Breast epithelium (tissue), 4 donors: ENCODE results near the gene GDPD5. TPM values are rescaled to one million over a fixed set of nuclear protein-coding genes. Genes with fewer than 3 reads are reported as not detected.

Experiments
- DNase-seq, 2 donors: peaks; one replicate each; pipeline ENCODE4 v3.0.0-alpha.2; 2019; ENCODE audit warnings: low spot score in 2 of 2
- H3K27ac ChIP-seq, 2 donors: fragments of 200-600 bp; sonication (generic) in 1 of 2; one replicate each; pipeline ENCODE4 v1.5.1; 2016 to 2019; ENCODE audit warnings: mild to moderate bottlenecking in 1 of 2
- H3K27me3 ChIP-seq, 2 donors: fragments of 200-600 bp; sonication (generic) in 1 of 2; one replicate each; pipeline versions ENCODE4 v1.5.1 to v1.6.0; 2017 to 2019; ENCODE audit warnings: control low read depth in 1 of 2, mild to moderate bottlenecking in 1 of 2
- H3K36me3 ChIP-seq: fragments of 200-600 bp; one replicate; pipeline ENCODE4 v1.5.1; 2019
- H3K4me1 ChIP-seq, 2 donors: fragments of 200-600 bp; sonication (generic); one replicate each; pipeline ENCODE4 v1.5.1; 2016 to 2019; ENCODE audit warnings: control low read depth in 1 of 2
- H3K4me3 ChIP-seq, 3 donors: fragments of 200-600 bp; sonication (generic); 1 replicate in 2 of 3; 2 replicates in 1 of 3; pipeline ENCODE4 v1.5.1; 2016 to 2019; ENCODE audit warnings: mild to moderate bottlenecking in 3 of 3, moderate library complexity in 2 of 3
- H3K9me3 ChIP-seq, 2 donors: fragments of 200-600 bp; sonication (generic) in 1 of 2; one replicate each; pipeline ENCODE4 v1.5.1; 2016 to 2019; ENCODE audit warnings: control low read depth in 1 of 2
- POLR2A ChIP-seq: fragments of 450-650 bp; IDR thresholded peaks from one replicate; pipeline ENCODE4 v1.6.1; 2016; ENCODE audit warnings: antibody characterized with exemption, mild to moderate bottlenecking, moderate library complexity
- POLR2AphosphoS5 ChIP-seq, 3 donors: sonication (generic); formaldehyde crosslinking; IDR thresholded peaks; one replicate each; pipeline ENCODE4 v1.6.1; 2017; ENCODE audit warnings: antibody characterized with exemption in 3 of 3
- intact Hi-C: fragments of 100-400 bp; cut with DNase I; formaldehyde crosslinking; loops from one replicate; pipeline ENCODE4 v1.15.1; 2023; ENCODE audit warnings: low total_unique reads
- total RNA-seq, 3 donors: library from RNA; depleted of rRNA; stranded (reverse); fragments of >200 nt; gene quantifications; one replicate each; pipeline ENCODE4 v1.1.0, GENCODE V29; 2016
- TF ChIP-seq, protein P1 (sequence below), 3 donors: fragments of 450-650 bp; IDR thresholded peaks; one replicate each; pipeline ENCODE4 v1.5.1; 2016 to 2017; ENCODE audit warnings: antibody characterized with exemption in 3 of 3, mild to moderate bottlenecking in 3 of 3, moderate library complexity in 3 of 3

Gene GDPD5
- total RNA-seq, 3 donors from 2014 or later: 10.5 to 25.9 (median 14.8) TPM

DNA sequence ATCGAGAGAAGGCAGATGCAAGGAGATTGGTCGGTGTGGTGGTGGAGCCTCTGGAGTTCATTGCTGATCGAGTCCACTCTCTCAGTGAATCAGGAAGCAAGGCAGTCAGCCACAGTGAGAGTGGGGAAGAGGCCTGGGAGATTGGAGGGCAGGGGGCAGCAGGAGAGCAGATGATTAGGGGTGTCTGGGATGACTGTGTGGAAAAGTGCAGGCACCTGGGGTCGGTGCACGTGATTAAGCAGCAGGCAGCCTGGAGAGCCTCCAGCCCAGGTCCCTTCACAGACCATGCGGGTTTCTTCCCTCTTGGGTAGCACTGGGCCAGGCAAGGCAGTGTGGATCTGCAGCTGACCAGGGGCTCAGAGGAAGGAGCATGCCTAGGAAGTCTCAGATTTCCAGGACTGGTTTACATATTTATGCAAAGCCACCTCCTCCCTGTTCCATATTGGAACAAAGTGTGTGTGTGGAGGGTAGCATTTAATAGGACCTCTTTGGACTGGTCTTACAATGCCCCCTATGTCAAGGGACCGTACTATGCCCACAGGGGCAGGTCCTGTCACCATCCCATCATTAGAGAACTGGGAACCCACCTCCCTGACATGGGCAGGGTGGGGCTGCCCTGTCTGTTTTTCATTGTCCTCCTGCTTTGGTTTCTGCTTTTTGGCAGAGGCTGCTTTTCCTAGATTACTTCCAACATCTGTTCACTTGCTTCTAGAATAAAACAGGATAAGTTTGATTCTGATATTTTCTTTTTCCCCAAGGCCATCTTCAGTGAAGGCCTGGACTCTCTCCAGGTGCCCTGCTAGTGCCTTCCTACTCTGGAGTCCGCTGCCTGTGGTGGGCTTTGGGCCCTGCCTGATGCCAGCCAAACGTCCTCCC lies 14.0 kb upstream of the GDPD5 start:
- intact Hi-C loops: no loop called here
- no peaks in the 10 kb centered on the region for H3K27me3 ChIP-seq
- no peak overlapping the region for H3K27ac ChIP-seq
- no peak overlapping the region for H3K4me3 ChIP-seq
- no peaks in the 10 kb centered on the region for H3K4me1 ChIP-seq
- no peaks in the 10 kb centered on the region for H3K36me3 ChIP-seq
- no peak for DNase-seq
- TF ChIP-seq POLR2A (no peak), POLR2AphosphoS5 (IDR thresholded peaks at IDR 0.05) (no peak)
- TF ChIP-seq, protein P1, sequence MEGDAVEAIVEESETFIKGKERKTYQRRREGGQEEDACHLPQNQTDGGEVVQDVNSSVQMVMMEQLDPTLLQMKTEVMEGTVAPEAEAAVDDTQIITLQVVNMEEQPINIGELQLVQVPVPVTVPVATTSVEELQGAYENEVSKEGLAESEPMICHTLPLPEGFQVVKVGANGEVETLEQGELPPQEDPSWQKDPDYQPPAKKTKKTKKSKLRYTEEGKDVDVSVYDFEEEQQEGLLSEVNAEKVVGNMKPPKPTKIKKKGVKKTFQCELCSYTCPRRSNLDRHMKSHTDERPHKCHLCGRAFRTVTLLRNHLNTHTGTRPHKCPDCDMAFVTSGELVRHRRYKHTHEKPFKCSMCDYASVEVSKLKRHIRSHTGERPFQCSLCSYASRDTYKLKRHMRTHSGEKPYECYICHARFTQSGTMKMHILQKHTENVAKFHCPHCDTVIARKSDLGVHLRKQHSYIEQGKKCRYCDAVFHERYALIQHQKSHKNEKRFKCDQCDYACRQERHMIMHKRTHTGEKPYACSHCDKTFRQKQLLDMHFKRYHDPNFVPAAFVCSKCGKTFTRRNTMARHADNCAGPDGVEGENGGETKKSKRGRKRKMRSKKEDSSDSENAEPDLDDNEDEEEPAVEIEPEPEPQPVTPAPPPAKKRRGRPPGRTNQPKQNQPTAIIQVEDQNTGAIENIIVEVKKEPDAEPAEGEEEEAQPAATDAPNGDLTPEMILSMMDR (IDR thresholded peaks at IDR 0.05): no peak
- no peaks in the 10 kb centered on the region for H3K9me3 ChIP-seq

DNA sequence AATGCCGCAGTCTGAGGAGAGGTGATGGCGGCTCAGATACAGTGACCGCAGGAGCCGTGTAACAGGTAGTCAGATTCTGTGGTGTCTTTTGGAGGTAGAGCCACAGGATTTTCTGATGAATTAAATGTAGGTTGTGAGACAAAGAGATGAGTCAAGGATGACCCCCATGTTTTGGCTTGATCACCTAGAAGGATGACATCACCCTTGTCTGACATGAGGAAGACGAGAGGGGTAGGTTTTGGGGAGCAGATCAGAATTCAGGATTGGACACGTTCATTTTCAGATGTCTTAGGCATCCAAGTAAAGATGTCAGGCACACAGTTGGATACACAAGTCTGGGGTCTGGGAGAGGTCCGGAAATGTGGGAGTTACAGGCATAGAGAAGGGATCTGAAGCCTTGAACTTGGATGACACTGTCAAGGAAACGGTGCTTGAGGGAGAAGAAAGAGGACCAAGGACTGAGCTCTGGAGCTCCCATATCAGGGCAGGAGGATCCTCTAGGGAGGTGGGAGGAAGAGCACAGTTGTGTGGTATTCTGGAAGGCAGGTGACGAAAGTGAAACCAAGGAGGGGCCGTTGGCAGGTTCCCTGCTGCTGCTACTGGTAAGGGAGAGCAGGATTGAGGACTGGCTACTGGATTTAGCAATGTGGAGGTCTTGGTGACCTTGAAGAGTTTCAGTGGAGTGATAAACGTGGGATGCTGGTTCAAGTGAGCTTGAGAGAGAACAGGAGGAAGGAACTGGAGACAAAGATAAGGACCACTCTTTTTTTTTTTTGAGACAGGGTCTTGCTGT lies 12.6 kb upstream of the GDPD5 start:
- TF ChIP-seq POLR2A (no peak), POLR2AphosphoS5 (IDR thresholded peaks at IDR 0.05) (no peak)
- TF ChIP-seq, protein P1 (IDR thresholded peaks at IDR 0.05): no peak
- intact Hi-C loops: no loop called here

DNA sequence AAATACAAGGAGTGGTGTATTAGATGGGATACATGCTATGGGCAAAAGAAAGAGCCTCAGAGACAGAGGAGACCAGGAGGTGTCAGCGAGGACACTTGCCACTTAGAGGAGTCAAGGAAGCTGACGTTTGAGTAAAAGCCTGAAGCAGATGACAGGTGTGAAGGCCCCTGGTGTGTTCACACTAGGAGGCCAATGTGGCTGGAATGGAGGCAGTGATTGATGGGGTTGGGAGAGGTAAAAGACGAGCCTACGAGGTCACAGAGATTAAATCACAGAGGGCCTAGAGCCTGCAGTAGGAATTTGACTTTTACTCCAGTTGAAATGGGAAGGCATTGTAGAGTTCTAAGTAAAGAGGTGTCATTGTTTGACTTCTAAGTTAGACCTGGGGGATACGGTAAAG lies 12.0 kb upstream of the GDPD5 start:
- intact Hi-C loops: no loop called here
- Histone ChIP-seq H3K4me1 (no peaks in the 10 kb centered on the region), H3K4me3 (no peak overlapping the region), H3K27me3 (no peaks in the 10 kb centered on the region), H3K36me3 (no peaks in the 10 kb centered on the region), H3K27ac (no peak overlapping the region), H3K9me3 (no peaks in the 10 kb centered on the region)
- no peak for DNase-seq
- TF ChIP-seq, protein P1 (IDR thresholded peaks at IDR 0.05): no peak
- no peak for TF ChIP-seq POLR2AphosphoS5 (IDR thresholded peaks at IDR 0.05)
- TF ChIP-seq POLR2A: no peak

More for the DNA sequence above, 12.6 kb upstream of the GDPD5 start:
- no peaks in the 10 kb centered on the region for H3K36me3 ChIP-seq
- no peak overlapping the region for H3K27ac ChIP-seq
- no peak overlapping the region for H3K4me3 ChIP-seq
- H3K4me1 ChIP-seq: no peaks in the 10 kb centered on the region
- DNase-seq: no peak
- H3K9me3 ChIP-seq: no peaks in the 10 kb centered on the region
- H3K27me3 ChIP-seq: no peaks in the 10 kb centered on the region

DNA sequence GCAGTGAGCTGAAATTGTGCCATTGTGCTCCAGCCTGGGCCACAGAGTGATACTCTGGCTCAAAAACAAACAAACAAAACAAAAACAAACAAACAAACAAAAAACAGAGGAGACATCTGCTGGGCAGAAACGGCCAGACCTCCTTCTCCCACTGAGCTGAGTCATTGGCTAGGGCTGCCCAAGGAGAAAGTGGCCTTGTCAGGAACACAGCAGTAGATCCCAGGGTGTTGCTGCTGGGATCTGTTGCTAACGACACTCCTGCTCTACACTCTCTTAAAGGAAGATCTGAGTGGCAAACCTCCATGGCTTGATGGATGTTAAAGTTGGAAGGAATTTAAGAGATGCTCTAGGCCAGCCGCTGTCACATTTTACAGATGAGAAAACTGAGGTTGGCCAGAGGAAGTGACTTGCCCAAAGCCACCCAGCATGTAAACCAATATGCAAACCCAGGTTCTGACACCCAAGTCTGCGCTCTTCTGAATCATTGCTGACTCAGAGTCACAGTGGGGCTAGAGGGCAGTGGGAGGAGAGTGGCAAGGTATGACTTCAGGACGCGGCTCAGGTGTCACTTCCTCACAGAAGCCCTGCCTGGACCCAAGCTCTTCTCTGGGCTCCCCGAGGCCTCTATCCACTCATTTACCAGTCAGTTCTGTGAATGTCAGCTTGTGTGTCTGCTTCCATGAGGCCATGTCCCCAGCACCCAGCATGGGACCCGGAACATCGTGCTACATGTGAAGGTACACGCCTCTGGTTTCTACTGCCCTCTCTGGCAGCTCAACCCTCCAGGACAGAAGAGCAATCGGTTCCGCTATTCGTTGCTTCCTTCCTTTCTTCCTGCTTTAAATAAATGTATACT lies 11.3 kb upstream of the GDPD5 start:
- H3K9me3 ChIP-seq: no peaks in the 10 kb centered on the region
- H3K27ac ChIP-seq: no peak overlapping the region
- DNase-seq: no peak
- TF ChIP-seq, protein P1 (IDR thresholded peaks at IDR 0.05): no peak
- TF ChIP-seq POLR2AphosphoS5 (IDR thresholded peaks at IDR 0.05): no peak
- no peak for TF ChIP-seq POLR2A
- H3K4me1 ChIP-seq: no peaks in the 10 kb centered on the region
- no peaks in the 10 kb centered on the region for H3K27me3 ChIP-seq
- no peak overlapping the region for H3K4me3 ChIP-seq
- H3K36me3 ChIP-seq: no peaks in the 10 kb centered on the region
- intact Hi-C loops: no loop called here
